KG1 (cell line): ENCODE data around the gene CD93.

ENCODE experiments used
- DNase-seq: peaks from one replicate; lab custom pipeline; 2025; lab: John Stamatoyannopoulos, UW

CD93 gene

DNA sequence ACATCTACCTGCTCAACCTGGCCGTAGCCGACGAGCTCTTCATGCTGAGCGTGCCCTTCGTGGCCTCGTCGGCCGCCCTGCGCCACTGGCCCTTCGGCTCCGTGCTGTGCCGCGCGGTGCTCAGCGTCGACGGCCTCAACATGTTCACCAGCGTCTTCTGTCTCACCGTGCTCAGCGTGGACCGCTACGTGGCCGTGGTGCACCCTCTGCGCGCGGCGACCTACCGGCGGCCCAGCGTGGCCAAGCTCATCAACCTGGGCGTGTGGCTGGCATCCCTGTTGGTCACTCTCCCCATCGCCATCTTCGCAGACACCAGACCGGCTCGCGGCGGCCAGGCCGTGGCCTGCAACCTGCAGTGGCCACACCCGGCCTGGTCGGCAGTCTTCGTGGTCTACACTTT, 50.4 kb downstream of the CD93 start:
- no peak for DNase-seq

DNA sequence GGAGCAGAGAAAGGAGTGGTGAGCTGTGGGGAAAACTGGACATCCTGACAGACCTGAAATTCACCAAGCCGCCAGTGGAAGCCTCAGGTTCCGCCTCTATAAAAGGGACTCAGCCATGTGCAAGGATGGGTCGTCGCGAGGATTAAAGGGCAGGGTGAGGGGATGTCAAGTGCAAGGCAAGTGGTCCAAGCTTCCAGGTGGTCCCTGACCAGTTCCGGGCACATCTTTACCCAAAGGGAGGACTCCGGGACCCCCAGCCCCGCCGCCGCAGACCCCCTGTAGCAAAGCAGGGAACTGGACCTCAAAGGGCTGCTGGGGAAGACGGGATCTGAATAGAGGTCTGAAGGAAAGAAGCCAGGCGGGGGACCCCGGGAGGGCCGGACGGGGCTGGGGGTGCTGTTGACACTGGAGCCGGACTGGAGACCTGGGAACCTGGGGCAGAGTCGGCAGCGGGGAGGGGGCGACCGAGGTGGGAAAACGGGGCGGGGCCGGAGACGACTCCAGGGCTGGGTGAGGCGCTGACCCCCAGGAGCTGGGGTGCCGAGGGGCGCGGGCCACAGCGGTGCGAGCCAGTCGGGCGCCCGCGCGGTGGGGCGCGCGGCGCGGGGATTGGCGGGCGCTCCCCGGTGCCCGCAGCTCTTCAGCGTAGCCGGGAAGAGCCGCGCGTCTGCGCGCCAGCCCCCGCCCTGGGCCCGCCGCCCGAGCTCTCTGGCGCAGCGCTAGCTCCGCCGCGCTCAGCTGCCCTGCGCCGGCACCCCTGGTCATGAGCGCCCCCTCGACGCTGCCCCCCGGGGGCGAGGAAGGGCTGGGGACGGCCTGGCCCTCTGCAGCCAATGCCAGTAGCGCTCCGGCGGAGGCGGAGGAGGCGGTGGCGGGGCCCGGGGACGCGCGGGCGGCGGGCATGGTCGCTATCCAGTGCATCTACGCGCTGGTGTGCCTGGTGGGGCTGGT, 51.1 kb downstream of the CD93 start, which contains the start of gene SSTR4:
Gene SSTR4 (plus strand): TSS at position 592 of the 951 bp plus-strand sequence. CDS start 172 bp downstream, at position 764.
- DNase-seq, result no peak

DNA sequence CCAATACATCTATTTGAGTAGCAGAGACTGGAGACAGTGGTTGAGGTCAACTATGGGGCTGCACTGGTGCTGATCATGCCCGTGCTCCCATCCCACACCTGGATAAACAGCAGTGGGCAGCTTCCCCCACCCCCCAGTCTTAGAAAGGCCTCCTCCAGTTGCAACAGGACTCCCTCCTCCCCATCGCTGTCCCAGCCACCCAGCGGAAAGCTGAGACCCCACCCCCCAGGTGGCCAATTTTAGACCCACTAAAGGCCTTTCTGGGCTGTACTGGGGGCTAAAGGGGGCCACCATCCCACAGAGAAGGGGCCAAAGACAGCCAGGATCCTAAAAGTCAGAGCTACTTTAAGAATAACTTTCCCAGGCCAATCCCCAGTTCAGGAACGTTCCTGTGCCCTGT, 52.2 kb downstream of the CD93 start:
- no peak for DNase-seq

DNA sequence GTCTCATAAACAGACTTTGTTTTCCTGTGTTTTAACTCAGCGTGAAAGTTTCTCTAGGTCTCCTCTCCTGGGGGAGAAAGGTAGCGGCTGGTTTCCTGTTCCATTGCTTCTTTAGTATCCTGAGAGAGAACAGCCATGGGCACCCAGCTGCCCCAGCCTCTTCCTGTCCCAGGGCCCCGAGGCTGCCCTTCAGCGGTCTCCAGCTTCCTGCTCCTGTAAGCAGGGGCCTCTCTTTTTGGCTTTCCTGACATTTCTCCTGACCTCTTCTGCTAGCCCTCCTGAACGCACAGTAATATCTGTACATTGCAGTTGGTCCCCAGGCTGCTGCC, 53.4 kb downstream of the CD93 start:
- DNase-seq, result no peak

DNA sequence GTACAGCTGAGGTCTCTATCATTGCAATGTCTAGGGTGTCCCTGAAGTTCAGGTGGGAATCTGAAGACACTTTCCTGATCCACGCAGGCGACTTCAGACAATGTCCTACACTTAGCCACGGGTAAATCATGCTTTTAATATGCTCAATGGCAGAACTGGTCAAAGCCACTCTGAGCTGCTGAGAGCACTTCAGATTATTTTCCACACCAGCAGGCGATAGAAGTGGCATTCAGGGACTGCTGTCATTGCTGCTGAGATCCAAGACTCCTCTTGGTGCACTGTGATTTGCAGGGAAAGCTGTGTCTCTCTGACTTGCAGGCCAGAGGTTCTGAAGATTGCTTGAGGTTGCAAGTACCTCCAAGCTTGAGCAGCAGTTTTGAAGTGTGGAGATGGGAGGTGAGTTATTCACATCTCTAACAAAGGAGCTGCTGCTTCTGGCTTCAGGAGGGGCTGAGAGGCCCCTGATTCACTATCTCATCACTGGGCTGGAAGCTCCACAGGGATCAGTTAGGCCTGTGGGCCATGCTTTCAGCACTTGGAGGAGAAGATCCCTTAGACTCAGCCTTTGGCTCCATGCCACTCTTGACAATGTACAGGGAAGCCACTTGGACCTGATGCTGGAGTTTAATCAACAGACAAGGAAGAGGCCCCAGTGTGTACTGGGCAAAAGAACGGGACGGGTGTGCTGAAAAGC, 53.9 kb downstream of the CD93 start:
- DNase-seq, result no peak

DNA sequence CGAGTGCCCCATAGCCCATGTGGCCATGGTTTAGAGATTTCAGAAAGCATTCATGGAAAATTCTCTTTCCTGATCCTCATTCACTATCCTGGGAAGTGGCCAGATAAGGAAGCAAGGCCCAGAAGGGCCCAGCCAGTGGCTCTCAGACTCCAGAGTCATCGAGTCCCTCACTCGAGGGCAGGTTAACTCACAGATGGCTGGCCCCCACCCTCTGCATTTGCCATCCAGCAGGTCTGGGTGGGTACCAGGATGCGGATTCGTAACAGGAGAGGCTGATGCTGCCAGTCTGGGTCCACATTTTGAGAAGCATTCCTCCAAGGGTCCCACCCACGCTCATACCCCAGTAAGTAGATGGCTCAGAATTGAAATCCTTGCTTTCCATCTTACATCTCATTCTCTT, 54.8 kb downstream of the CD93 start:
- no peak for DNase-seq
